Astrocyte (in vitro differentiated cells and primary cell): Measurements from ENCODE around the gene CACNA1C. TPM values are rescaled to one million over a fixed set of nuclear protein-coding genes. Genes with fewer than 3 reads are reported as not detected.

Source experiments
- DNase-seq: peaks from one replicate; pipeline ENCODE4 v3.0.0-alpha.2; 2010; ENCODE audit warnings: low read depth
- FAIRE-seq: peaks from 2 replicates; lab custom pipeline; 2011; peaks lifted over from hg19 to GRCh38; lab: Jason Lieb, UNC
- H2AFZ ChIP-seq: 2 replicates; pipeline ENCODE4 v1.6.0; 2012; ENCODE audit warnings: low read depth, low read length, inconsistent platforms
- H3K27ac ChIP-seq: 2 replicates; pipeline ENCODE4 v1.5.1; 2011; ENCODE audit warnings: low read depth, low read length, inconsistent platforms
- H3K27me3 ChIP-seq: 2 replicates; pipeline ENCODE4 v1.6.0; 2011; ENCODE audit warnings: low read length, inconsistent platforms; ENCODE audit not compliant: insufficient read depth
- H3K36me3 ChIP-seq: 2 replicates; pipeline ENCODE4 v1.5.1; 2011; ENCODE audit warnings: low read length, inconsistent platforms; ENCODE audit not compliant: insufficient read depth
- H3K4me1 ChIP-seq: 2 replicates; pipeline ENCODE4 v1.5.1; 2011; ENCODE audit warnings: low read length, inconsistent platforms; ENCODE audit not compliant: insufficient read depth
- H3K4me2 ChIP-seq: 2 replicates; pipeline ENCODE4 v1.6.0; 2012; ENCODE audit warnings: low read length, inconsistent platforms
- H3K4me3 ChIP-seq: 2 replicates; pipeline ENCODE4 v1.5.1; 2011; ENCODE audit warnings: low read depth, mild to moderate bottlenecking, low read length, inconsistent platforms; ENCODE audit not compliant: insufficient read depth
- H3K79me2 ChIP-seq: 2 replicates; pipeline ENCODE4 v1.6.0; 2012; ENCODE audit warnings: mild to moderate bottlenecking, low read length, inconsistent platforms; ENCODE audit not compliant: insufficient read depth
- H3K9ac ChIP-seq: 2 replicates; pipeline ENCODE4 v1.6.0; 2012; ENCODE audit warnings: mild to moderate bottlenecking, low read length, inconsistent platforms
- H3K9me3 ChIP-seq: 2 replicates; pipeline ENCODE4 v1.5.1; 2012; ENCODE audit warnings: low read depth, mild to moderate bottlenecking, low read length, inconsistent platforms; ENCODE audit not compliant: insufficient read depth
- H4K20me1 ChIP-seq: 2 replicates; pipeline ENCODE4 v1.6.0; 2012; ENCODE audit warnings: low read length, inconsistent platforms; ENCODE audit not compliant: insufficient read depth
- H3K27ac Mint-ChIP-seq: one replicate; pipeline ENCODE4 v1.8.0; 2021; ENCODE audit warnings: mild to moderate bottlenecking, mixed read lengths; ENCODE audit not compliant: unreplicated experiment
- H3K27me3 Mint-ChIP-seq: one replicate; pipeline ENCODE4 v1.8.0; 2021; ENCODE audit warnings: low read depth, mixed read lengths; ENCODE audit not compliant: unreplicated experiment
- H3K36me3 Mint-ChIP-seq: one replicate; pipeline ENCODE4 v1.8.0; 2021; ENCODE audit warnings: low read depth, mixed read lengths; ENCODE audit not compliant: unreplicated experiment
- H3K4me1 Mint-ChIP-seq: one replicate; pipeline ENCODE4 v1.8.0; 2021; ENCODE audit warnings: low read depth, mixed read lengths; ENCODE audit not compliant: unreplicated experiment
- H3K4me3 Mint-ChIP-seq: one replicate; pipeline ENCODE4 v1.8.0; 2021; ENCODE audit warnings: mild to moderate bottlenecking, moderate library complexity, mixed read lengths; ENCODE audit not compliant: unreplicated experiment
- H3K9me3 Mint-ChIP-seq: one replicate; pipeline ENCODE4 v1.8.0; 2021; ENCODE audit warnings: mild to moderate bottlenecking, mixed read lengths; ENCODE audit not compliant: unreplicated experiment
- CTCF ChIP-seq: IDR thresholded peaks from 2 replicates; pipeline ENCODE4 v1.5.1; 2011; ENCODE audit warnings: low read depth, mild to moderate bottlenecking, inconsistent platforms, low read length, moderate library complexity; ENCODE audit not compliant: insufficient read depth
- EZH2 ChIP-seq: IDR thresholded peaks from 2 replicates; pipeline ENCODE4 v1.6.1; 2012; ENCODE audit warnings: mild to moderate bottlenecking, low read length, inconsistent platforms; ENCODE audit not compliant: insufficient read depth
- total RNA-seq: library from RNA; stranded (reverse); gene quantifications from 2 replicates; pipeline ENCODE4 v1.2.1, GENCODE V29; 2021

The CACNA1C gene
- total RNA-seq, 1 donor from 2014 or later, result 2.1 TPM

GRCh38 chr12:2654311-2654710 lies 601.5 kb downstream of the CACNA1C start:
- Histone ChIP-seq H3K9me3 (no peaks in the 10 kb centered on the region), H3K9ac (no peak overlapping the region), H3K79me2 (no peaks in the 10 kb centered on the region), H2AFZ (no peak overlapping the region), H3K36me3 (no peaks in the 10 kb centered on the region), H3K27ac (no peak overlapping the region), H3K4me3 (no peak overlapping the region), H4K20me1 (no peaks in the 10 kb centered on the region), H3K27me3 (no peaks in the 10 kb centered on the region), H3K4me2 (no peak overlapping the region), H3K4me1 (no peaks in the 10 kb centered on the region)
- no peak for FAIRE-seq
- no peaks in the 10 kb centered on the region for H3K4me1 Mint-ChIP-seq
- no peak overlapping the region for H3K27ac Mint-ChIP-seq
- no peak for DNase-seq
- no peak for TF ChIP-seq EZH2
- no peak for TF ChIP-seq CTCF
- no peak overlapping the region for H3K4me3 Mint-ChIP-seq
- no peaks in the 10 kb centered on the region for H3K36me3 Mint-ChIP-seq
- H3K27me3 Mint-ChIP-seq, result peaks cover 29% of the 10 kb centered on the region
- peaks cover 3% of the 10 kb centered on the region for H3K9me3 Mint-ChIP-seq

- no peak for TF ChIP-seq EZH2
- TF ChIP-seq CTCF, result no peak
- Histone ChIP-seq H4K20me1 (no peaks in the 10 kb centered on the region), H2AFZ (no peak overlapping the region), H3K27ac (no peak overlapping the region), H3K9me3 (no peaks in the 10 kb centered on the region), H3K4me1 (no peaks in the 10 kb centered on the region), H3K36me3 (no peaks in the 10 kb centered on the region), H3K27me3 (no peaks in the 10 kb centered on the region), H3K4me3 (no peak overlapping the region), H3K4me2 (no peak overlapping the region), H3K9ac (no peak overlapping the region), H3K79me2 (no peaks in the 10 kb centered on the region)
- H3K4me1 Mint-ChIP-seq, result no peaks in the 10 kb centered on the region
- DNase-seq (no peak), FAIRE-seq (no peak)
- peaks cover 26% of the 10 kb centered on the region for H3K27me3 Mint-ChIP-seq
- no peaks in the 10 kb centered on the region for H3K36me3 Mint-ChIP-seq
- no peak overlapping the region for H3K4me3 Mint-ChIP-seq
- peaks cover 3% of the 10 kb centered on the region for H3K9me3 Mint-ChIP-seq
- H3K27ac Mint-ChIP-seq, result no peak overlapping the region
These were observed 602.0 kb downstream of the CACNA1C start for GRCh38 chr12:2654741-2655140.

DNA sequence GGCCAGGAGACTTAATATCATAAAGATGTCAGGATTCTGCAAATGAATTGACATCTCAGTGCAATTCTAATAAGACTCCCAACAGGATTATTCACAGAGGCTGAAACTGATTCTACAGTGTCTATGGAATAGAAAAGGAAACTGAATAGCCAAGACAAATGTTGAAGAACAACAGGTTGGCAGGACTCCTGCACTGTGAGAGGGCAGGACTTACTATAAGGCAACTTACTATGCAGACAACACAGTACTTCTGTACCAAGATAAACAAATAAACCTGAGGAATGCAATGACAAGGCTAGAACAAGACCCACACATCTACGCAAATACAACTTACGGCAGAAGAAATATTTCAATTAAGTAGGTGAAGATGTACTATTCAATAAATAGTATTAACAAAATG lies 609.7 kb downstream of the CACNA1C start:
- DNase-seq (no peak), FAIRE-seq (no peak)
- H2AFZ ChIP-seq, result no peak overlapping the region
- no peaks in the 10 kb centered on the region for H3K79me2 ChIP-seq
- no peak overlapping the region for H3K4me3 Mint-ChIP-seq
- no peaks in the 10 kb centered on the region for H3K27me3 ChIP-seq
- peaks cover 21% of the 10 kb centered on the region for H3K27me3 Mint-ChIP-seq
- H3K36me3 ChIP-seq, result no peaks in the 10 kb centered on the region
- H3K27ac Mint-ChIP-seq, result no peak overlapping the region
- no peak overlapping the region for H3K4me3 ChIP-seq
- TF ChIP-seq EZH2, result no peak
- TF ChIP-seq CTCF, result no peak
- H3K4me2 ChIP-seq, result no peak overlapping the region
- no peak overlapping the region for H3K9ac ChIP-seq
- no peaks in the 10 kb centered on the region for H3K4me1 ChIP-seq
- H3K4me1 Mint-ChIP-seq, result no peaks in the 10 kb centered on the region
- H3K27ac ChIP-seq, result no peak overlapping the region
- H3K9me3 Mint-ChIP-seq, result no peaks in the 10 kb centered on the region
- no peaks in the 10 kb centered on the region for H4K20me1 ChIP-seq
- peaks cover 2% of the 10 kb centered on the region for H3K36me3 Mint-ChIP-seq
- H3K9me3 ChIP-seq, result no peaks in the 10 kb centered on the region
